Ecto neural progenitor cell (in vitro differentiated cells): ENCODE results near the gene THTPA.

ENCODE experiments used
- DNase-seq: peaks from one replicate; pipeline ENCODE4 v3.0.0-alpha.2; 2018; ENCODE audit warnings: low spot score

THTPA gene

GRCh38 chr14:23551266-23552028 lies 4.6 kb upstream of the THTPA start, which contains the start of gene ZFHX2:
ZFHX2 (minus strand) TSS chr14:23551765; CDS start chr14:23535325, 16,440 bp downstream.
- peak; percentile 96 for DNase-seq

- no peak for DNase-seq
These were observed 564 bp upstream of the THTPA start for GRCh38 chr14:23555533-23555881.

DNA sequence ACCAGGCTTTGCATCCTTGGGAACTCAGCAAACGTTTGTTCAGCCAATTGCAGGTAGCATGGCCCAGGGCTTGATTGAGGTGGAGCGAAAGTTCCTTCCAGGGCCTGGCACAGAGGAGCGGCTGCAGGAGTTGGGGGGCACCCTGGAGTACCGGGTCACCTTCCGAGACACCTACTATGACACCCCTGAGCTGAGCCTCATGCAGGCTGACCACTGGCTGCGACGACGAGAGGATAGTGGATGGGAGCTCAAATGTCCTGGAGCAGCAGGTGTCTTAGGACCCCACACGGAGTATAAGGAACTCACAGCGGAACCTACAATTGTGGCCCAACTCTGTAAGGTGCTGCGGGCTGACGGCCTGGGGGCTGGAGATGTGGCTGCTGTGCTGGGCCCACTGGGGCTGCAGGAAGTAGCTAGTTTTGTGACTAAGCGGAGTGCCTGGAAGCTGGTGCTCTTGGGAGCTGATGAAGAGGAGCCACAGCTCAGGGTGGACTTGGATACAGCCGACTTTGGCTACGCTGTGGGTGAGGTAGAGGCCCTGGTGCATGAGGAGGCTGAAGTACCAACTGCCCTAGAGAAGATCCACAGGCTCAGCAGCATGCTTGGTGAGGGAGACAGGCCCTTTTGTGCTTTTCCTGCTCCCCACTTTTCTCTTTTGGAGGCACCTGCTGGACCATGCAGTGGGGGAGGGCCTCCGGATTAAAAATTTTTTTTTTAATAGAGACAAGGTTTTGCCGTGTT lies 799 bp downstream of the THTPA start:
- DNase-seq = no peak

DNA sequence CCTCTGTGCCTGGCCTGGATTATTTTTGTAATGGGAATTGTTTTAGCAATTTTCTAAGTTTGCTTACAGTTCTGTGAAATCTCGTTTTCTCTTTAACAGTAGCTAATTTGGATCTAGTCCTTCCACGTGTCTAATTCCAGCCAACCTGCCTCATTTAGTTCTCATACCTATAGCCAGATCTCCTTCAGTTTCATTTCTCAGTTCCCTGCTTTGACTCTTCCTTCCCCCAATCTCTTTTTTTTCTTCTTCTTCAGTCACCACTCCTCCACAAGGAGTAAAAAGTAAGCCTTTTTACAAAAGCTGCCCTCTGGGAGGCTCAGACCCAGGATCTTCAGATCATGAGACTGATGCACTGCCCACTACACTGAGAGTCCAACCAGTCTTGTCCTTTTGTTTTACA lies 1.4 kb downstream of the THTPA start:
- no peak for DNase-seq

- DNase-seq = no peak
These were observed 1.9 kb downstream of the THTPA start for GRCh38 chr14:23557946-23558345.

GRCh38 chr14:23558346-23559009 lies 2.4 kb downstream of the THTPA start:
- no peak for DNase-seq

DNA sequence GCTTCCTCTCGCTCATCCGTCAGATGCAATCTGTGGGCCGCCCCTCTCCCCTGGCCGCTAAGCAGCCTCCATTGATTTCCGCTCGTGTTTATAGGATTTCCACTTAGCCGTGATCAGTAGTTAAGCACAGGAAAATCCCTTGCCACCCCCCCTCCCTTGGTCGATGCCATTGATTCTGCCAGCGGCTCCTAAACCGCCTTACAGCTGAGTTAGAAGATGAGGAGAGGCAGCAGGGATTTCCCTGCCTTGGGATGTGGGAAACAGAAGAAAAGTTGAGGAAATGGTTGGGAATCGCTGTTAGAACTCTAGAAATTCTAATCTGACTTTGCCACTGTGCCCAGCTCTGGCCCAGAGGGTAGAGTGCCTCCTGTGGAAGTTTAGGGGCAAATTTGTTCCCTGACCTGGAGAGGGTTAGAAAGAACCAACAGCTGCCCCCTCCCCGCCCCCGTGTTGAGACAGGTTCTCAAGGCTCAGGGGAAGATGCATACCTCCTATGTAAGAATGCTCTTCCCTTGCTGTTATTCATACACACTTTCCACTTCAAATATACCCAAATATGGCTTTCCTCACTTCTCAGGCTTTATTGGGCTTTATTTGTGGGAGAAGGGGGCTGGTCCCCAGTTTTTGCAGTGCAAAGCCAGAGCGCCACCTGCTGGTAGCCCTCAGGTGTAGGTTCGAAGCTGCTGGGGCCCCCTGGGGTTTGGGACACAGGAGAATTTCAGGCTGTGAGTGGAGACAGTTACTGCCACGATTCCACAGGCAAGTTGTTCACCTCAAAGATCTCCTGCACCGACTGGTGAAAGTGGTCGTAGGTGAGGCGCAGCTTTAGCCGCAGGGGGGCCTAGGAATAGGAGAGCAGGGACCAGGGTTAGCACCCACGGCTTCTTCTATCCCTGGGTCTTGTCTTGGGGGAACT lies 3.2 kb downstream of the THTPA start:
- DNase-seq = peak; percentile 84

DNA sequence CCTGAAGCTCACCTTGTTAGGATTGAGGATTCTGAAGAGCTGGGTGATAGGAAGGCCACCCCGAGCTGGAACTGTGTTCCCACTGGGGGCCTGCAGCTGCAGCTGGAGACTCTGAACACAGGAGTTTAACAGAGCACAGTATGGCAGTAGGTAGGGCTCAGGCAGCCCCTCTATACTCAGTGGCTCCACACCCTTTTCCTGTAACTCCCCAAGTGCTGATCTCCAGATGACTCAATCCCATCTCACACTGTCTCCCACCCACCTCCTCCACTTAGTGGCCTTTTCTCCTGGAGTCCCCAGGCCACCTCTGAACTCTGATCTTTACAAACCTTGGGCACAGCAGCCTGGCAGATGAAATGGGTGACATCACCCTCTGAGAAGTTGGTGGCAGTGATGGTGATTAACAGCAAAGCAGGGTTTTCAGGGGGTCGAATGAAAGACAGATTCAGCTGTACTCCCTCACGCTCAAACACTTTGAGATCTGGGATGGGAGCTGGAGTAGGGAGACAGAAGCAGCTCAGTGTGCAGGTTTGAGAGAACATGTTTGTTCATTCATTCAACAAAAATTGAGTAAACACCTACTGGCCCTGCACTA lies 4.0 kb downstream of the THTPA start:
- DNase-seq = no peak

DNA sequence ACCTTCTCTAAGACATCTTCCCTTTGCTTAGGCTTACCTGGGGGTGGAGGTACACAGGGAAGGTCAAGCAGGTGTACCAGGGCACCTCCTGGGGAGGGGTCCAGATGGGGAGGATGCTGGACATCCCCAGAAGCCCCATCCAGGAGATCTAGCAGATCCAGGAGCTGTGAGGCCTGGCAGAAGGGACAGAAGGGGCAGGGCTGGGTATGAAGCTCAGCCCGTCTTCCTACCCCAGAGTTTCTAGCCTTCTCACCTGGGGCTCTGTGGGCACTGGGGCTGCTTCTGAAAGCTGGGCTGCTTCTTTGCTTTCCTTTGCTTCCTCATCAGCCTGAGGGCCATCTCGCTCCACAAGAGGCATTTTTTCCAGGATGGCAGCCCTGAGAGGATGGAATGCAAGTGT lies 5.2 kb downstream of the THTPA start:
- peak; percentile 32 for DNase-seq

GRCh38 chr14:23561873-23562821 lies 6.1 kb downstream of the THTPA start:
- DNase-seq = peak; percentile 45

DNA sequence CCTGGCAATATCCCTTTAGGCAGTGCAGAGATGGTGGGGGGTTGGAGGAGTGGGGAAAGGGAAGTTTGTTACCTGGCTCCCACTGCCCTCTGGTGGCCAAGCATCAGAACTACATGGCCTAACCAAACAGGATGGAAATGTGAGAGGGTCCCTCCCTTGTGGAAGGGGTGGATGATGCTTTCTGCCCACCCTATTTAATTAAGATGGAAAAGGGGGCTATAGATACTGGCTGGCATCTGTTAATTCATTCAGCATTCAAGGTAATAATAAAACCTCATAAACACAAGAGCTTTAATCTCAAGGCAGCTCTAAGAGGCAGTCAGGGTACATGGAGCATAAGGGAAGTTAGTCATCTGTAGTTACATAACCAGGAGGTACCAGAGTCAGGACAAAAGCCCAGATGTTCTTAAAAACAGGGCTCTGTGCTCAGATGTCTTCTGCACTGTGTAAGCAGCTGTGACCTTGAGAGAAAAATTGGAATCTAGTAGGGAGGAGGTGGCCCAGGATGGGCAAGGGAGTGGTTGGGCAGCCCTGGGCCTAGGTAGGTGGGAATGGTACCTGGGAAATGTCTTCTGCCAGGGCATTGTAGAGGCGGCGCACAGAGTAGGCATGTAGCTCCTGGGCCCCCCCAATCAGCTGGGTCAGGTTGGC lies 6.9 kb downstream of the THTPA start:
- peak; percentile 80 for DNase-seq

DNA sequence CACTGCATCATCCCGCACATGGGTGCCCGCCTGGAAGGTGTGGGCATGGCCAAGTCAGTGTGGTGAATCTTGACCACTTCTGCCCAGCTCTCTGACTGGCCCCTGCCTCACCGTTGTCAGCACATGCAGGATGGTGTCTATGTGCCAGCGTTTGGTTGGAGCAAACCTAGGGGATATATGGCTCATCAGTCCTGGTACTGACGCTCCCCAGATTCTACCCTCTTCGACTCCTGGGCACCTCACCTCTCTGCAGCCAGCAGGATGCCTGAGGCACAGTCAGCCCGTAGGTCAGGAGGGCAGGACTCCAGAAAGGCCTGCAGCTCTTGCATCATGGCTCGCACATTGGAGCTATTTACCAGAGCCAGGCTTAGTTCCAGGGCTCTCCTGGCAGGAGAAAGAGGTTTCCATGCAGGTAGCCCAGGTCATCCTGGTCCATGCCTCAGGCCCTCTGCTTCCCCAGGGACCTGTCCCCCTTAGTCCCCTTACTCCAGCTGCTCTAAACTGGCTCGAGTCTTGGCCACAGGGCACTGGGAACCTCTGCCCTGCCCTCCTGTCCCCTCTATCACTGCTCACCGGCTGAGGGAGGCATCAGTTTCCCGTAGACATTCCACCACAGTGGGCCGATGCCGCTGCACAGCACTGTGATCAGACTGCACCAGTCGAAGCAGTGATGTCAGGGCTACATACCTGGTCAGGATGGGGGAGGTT lies 7.6 kb downstream of the THTPA start:
- no peak for DNase-seq

DNA sequence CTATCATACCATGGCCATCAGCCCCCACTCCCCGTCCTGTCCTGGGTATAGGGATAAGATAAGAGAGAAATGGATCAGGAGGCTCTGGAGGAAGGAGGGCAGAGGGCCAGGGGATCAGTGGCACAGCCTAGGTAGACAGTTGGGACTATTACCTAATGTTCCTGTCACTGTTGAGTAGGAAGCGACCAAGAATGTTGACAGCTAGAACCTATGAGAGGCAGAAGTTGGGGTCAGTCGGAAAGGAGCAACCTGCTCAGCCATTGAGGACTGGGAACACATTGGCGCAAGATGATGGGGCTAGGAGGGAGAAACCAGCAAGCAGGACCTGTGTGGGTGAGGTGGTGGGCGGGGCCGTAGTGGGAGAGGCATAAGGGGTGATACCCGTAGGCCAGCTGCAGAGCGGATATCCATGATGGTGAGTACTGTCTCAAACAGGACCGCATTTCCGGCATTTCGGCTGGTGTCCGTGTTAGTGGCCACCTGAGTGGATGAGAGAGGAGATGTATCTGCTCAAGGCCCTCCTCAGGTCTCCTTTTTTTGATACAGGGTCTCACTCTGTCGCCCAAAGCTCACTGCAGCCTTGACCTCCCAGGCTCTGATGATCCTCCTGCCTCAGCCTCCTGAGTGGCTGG lies 8.2 kb downstream of the THTPA start:
- DNase-seq = no peak

DNA sequence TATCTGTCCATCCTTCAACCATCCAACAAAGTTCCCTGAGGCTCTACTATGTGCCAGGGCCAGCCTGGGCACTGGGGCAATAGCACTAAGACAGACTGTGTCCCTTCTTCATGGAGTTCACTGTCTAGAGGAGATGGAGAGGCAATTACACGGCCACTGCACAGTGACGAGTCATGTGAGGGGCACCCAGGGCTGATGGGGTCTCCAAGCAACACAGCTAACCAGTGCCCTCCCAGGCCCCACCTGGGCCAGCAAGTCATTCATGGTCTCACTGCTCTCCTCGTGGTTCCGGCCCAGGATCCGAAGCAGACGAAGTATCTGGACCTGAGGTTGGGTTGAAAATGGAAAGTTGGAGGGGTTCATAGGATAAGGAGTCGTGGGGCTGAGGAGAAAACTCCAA lies 8.8 kb downstream of the THTPA start:
- DNase-seq = no peak

DNA sequence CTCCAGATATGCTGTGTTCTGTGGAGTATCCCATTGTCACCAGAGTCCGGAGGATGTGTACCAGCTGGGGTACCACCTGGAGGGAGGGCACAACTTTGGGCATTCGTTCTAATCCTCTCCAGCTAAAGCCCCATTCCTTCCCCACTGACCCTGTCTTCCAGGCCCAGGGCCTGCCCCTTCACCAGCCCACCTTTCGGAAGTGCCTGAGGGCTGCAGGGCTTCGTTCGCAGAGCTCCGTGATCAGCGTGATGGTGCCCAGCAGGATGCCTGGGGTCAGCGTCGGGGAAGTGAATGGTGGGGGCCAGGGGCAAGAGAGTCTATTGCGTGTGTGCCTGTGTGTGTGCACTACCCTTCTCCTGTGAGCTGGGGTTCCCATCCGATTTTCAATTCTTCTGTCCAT lies 9.6 kb downstream of the THTPA start:
- no peak for DNase-seq

DNA sequence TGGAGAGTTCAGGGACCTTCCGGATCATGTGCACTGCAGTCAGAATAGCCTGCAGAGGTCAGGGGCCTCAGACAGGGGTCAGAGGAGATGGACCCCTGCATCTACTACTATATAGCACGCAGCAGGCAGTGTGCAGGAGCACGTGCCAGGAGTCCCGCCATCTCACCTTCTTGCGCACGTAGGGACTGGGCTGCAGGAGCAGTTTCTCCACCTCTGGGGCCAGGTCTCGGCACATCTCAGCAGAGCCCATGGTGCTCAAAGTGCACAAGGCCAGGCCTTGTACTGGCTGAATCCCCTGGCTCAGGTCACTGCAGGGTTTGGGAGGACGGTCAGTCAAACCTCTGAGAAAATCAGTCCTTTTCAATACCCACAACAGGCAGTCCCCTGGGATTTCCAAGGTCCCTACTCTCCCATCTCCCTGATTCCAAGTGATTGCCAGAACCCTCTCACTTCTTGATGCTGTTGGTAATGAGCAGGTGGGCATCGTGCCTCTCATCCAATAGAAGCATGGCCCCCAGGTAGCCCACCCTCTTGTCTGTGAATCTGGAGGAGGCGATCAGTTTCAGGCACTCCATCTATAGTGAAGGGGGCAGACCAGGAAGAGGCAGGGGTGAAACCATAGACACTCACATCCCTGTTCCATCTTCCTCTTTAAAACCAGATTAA lies 10.2 kb downstream of the THTPA start:
- DNase-seq = no peak

GRCh38 chr14:23566778-23567185 lies 10.7 kb downstream of the THTPA start:
- no peak for DNase-seq
